Fibroblast of lung (primary cell): ENCODE data around the gene EPS8L1.

Source experiments
- EZH2 ChIP-seq: IDR thresholded peaks from 2 replicates; pipeline ENCODE4 v1.5.1; 2012; ENCODE audit warnings: low read length, control low read depth, mild to moderate bottlenecking; ENCODE audit errors: missing control alignments
- TF ChIP-seq, protein P1 (sequence below), 2 donors: IDR thresholded peaks in 1 of 2; conservative IDR thresholded peaks in 1 of 2; 1 replicate in 1 of 2; 2 replicates in 1 of 2; pipeline ENCODE4 v1.5.1; 2011 to 2012; ENCODE audit warnings: low read length in 2 of 2, control low read depth in 1 of 2, inconsistent platforms in 1 of 2, low read depth in 1 of 2, mild to moderate bottlenecking in 1 of 2

DNA sequence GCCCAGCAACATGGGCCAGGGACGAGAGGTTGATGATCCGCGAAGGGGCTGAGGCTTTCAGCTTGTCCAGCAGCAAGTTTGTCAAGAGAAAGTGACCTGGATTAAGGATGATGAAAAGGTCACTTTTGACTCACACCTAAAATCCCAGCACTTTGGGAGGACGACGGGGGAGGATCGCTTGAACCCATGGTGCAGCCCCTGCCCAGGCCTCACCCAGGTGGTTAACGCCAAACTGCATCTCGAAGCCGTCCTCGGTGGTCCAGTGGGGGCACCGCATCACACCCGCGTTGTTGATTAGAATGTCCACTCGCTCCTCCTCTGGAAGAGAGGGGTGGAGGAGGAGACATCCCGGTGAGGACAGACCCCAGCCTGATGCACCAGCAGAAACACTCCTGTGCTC lies 27.2 kb upstream of the EPS8L1 start:
- TF ChIP-seq, protein P1, sequence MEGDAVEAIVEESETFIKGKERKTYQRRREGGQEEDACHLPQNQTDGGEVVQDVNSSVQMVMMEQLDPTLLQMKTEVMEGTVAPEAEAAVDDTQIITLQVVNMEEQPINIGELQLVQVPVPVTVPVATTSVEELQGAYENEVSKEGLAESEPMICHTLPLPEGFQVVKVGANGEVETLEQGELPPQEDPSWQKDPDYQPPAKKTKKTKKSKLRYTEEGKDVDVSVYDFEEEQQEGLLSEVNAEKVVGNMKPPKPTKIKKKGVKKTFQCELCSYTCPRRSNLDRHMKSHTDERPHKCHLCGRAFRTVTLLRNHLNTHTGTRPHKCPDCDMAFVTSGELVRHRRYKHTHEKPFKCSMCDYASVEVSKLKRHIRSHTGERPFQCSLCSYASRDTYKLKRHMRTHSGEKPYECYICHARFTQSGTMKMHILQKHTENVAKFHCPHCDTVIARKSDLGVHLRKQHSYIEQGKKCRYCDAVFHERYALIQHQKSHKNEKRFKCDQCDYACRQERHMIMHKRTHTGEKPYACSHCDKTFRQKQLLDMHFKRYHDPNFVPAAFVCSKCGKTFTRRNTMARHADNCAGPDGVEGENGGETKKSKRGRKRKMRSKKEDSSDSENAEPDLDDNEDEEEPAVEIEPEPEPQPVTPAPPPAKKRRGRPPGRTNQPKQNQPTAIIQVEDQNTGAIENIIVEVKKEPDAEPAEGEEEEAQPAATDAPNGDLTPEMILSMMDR (conservative IDR thresholded peaks at IDR 0.05 in 1 of 2, IDR thresholded peaks at IDR 0.05 in 1 of 2; ENCODE audit: low read depth in 1 of 2, low read length in 2 of 2): no peak
- no peak for TF ChIP-seq EZH2
